Glutamatergic neuron (in vitro differentiated cells): Measurements from ENCODE around the gene PLG. TPM values are rescaled to one million over a fixed set of nuclear protein-coding genes. Genes with fewer than 3 reads are reported as not detected.
"Not testable (repeated sequence)": the region's sequence is repeated elsewhere in the genome, so short reads cannot be mapped to it uniquely, and the experiment has no call there.

Experiments used
- DNase-seq: peaks from one replicate; pipeline ENCODE4 v3.0.0; 2022
- H3K27ac Mint-ChIP-seq: one replicate; pipeline ENCODE4 v1.8.0; 2020; ENCODE audit warnings: mild to moderate bottlenecking, mixed read lengths, inconsistent platforms; ENCODE audit not compliant: unreplicated experiment
- H3K27me3 Mint-ChIP-seq: one replicate; pipeline ENCODE4 v1.8.0; 2020; ENCODE audit warnings: mild to moderate bottlenecking, moderate library complexity, mixed read lengths, inconsistent platforms; ENCODE audit not compliant: unreplicated experiment
- H3K36me3 Mint-ChIP-seq: one replicate; pipeline ENCODE4 v1.8.0; 2020; ENCODE audit warnings: mild to moderate bottlenecking, mixed read lengths, inconsistent platforms; ENCODE audit not compliant: unreplicated experiment
- H3K4me1 Mint-ChIP-seq: one replicate; pipeline ENCODE4 v1.8.0; 2020; ENCODE audit warnings: mild to moderate bottlenecking, low read depth, mixed read lengths, inconsistent platforms; ENCODE audit not compliant: unreplicated experiment
- H3K4me3 Mint-ChIP-seq: one replicate; pipeline ENCODE4 v1.8.0; 2020; ENCODE audit warnings: mild to moderate bottlenecking, mixed read lengths, inconsistent platforms; ENCODE audit not compliant: unreplicated experiment
- H3K9me3 Mint-ChIP-seq: one replicate; pipeline ENCODE4 v1.8.0; 2020; ENCODE audit warnings: mild to moderate bottlenecking, moderate library complexity, mixed read lengths, inconsistent platforms; ENCODE audit not compliant: unreplicated experiment
- total RNA-seq: library from RNA; stranded (reverse); fragmentation: NEBNext Ultra II Directional; extraction: Animal tissue kit (Norgen Biotek cat#: 25700); gene quantifications from one replicate; pipeline ENCODE4 v1.2.1, GENCODE V29; 2021; ENCODE audit not compliant: unreplicated experiment
- TF ChIP-seq, protein P1 (sequence below): fragments of 200-600 bp; sonication (generic); IDR thresholded peaks from one replicate; pipeline ENCODE4 v1.5.0; 2021; ENCODE audit not compliant: partially characterized antibody, unreplicated experiment

Gene PLG
- total RNA-seq, 1 donor from 2014 or later: not detected

GRCh38 chr6:160799801-160800506 is 97.9 kb downstream of the PLG start:
- Mint-ChIP-seq H3K27me3 (no peaks in the 10 kb centered on the region), H3K36me3 (peaks cover 10% of the 10 kb centered on the region), H3K27ac (no peak overlapping the region), H3K9me3 (no peaks in the 10 kb centered on the region), H3K4me3 (no peak overlapping the region), H3K4me1 (no peaks in the 10 kb centered on the region)
- no peak for DNase-seq
- TF ChIP-seq, protein P1, sequence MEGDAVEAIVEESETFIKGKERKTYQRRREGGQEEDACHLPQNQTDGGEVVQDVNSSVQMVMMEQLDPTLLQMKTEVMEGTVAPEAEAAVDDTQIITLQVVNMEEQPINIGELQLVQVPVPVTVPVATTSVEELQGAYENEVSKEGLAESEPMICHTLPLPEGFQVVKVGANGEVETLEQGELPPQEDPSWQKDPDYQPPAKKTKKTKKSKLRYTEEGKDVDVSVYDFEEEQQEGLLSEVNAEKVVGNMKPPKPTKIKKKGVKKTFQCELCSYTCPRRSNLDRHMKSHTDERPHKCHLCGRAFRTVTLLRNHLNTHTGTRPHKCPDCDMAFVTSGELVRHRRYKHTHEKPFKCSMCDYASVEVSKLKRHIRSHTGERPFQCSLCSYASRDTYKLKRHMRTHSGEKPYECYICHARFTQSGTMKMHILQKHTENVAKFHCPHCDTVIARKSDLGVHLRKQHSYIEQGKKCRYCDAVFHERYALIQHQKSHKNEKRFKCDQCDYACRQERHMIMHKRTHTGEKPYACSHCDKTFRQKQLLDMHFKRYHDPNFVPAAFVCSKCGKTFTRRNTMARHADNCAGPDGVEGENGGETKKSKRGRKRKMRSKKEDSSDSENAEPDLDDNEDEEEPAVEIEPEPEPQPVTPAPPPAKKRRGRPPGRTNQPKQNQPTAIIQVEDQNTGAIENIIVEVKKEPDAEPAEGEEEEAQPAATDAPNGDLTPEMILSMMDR: no peak

DNA sequence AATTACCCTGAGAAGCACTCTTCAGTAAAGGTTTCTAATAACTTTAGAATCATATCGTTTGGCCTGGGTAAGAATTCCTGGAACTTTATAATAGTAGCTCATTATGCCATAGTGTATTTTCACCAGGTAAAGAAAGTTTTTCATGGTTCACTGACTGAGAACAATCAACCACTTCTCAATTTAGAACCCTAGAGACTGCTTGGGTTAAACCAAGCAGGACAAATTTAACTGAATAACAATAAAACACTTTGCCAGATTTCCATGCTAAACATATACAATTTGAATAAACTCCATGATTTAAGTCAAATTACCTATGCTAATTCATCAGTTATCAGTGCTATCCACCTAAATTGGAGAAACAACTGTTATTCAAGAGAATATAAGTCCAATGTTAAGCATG is 99.4 kb downstream of the PLG start:
- Mint-ChIP-seq H3K4me1 (no peaks in the 10 kb centered on the region), H3K4me3 (no peak overlapping the region), H3K36me3 (peaks cover 10% of the 10 kb centered on the region), H3K9me3 (peaks cover 1% of the 10 kb centered on the region), H3K27ac (no peak overlapping the region), H3K27me3 (no peaks in the 10 kb centered on the region)
- TF ChIP-seq, protein P1: no peak
- no peak for DNase-seq

DNA sequence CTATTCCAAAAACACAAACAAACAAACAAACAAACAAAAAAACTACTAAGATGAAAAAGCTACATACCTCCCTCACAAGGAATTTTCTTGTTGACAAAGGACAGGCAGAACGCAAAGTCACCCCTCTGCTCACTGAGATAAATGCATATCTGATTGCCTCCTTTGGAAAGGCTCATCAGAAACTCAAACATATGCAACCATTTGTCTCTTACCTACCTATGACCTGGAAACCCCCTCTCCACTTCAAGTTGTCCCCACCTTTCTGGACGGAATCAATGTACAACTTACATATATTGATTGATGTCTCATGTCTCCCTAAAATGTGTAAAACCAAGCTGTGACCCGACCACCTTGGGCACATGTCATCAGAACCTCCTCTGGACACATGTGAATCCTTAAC is 100.0 kb downstream of the PLG start:
- not testable (repeated sequence) for H3K9me3 Mint-ChIP-seq, H3K36me3 Mint-ChIP-seq, H3K27me3 Mint-ChIP-seq, H3K4me1 Mint-ChIP-seq, DNase-seq, H3K27ac Mint-ChIP-seq, H3K4me3 Mint-ChIP-seq

Other genes starting within 250 kb of the PLG start
- gene LPA, start 38.0 kb upstream of the PLG start, total RNA-seq: 1.9 TPM